OCI-LY3 (cell line): ENCODE results near the gene CCSER1.

ENCODE experiments used
- EZH2phosphoT487 ChIP-seq: fragments of 200-600 bp; shearing (Covaris generic); IDR thresholded peaks from 2 replicates; pipeline ENCODE4 v1.6.1; 2018; ENCODE audit warnings: antibody characterized with exemption, mixed run types, low read depth
- TF ChIP-seq, protein P1 (sequence below): fragments of 200-600, 300-600 bp; sonication (generic); IDR thresholded peaks from 2 replicates; pipeline ENCODE4 v1.5.1; 2014; ENCODE audit warnings: antibody characterized with exemption, low read length, low read depth

DNA sequence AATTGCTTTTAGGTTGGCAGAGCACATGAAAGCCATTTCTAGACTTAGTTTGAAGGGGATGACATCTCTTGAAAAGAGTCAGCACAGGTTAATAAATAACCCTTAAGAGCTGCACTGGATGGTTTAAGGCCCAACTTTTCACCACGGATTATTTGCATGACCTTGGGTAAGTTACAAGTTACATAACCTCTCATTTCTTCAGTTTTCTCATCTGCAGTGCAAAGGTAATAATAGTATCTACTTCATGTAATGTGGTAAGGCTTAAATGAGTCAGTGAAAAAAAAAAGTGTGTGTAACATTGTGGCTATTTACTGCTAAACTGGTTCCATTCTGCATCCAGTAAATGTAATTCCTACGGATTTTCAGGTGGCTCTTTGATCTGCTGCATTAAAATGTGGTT is 715.8 kb downstream of the CCSER1 start:
- TF ChIP-seq, protein P1, sequence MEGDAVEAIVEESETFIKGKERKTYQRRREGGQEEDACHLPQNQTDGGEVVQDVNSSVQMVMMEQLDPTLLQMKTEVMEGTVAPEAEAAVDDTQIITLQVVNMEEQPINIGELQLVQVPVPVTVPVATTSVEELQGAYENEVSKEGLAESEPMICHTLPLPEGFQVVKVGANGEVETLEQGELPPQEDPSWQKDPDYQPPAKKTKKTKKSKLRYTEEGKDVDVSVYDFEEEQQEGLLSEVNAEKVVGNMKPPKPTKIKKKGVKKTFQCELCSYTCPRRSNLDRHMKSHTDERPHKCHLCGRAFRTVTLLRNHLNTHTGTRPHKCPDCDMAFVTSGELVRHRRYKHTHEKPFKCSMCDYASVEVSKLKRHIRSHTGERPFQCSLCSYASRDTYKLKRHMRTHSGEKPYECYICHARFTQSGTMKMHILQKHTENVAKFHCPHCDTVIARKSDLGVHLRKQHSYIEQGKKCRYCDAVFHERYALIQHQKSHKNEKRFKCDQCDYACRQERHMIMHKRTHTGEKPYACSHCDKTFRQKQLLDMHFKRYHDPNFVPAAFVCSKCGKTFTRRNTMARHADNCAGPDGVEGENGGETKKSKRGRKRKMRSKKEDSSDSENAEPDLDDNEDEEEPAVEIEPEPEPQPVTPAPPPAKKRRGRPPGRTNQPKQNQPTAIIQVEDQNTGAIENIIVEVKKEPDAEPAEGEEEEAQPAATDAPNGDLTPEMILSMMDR: no peak
- TF ChIP-seq EZH2phosphoT487: no peak
